WTC11 (cell line): ENCODE measurements around the gene HDC. TPM values are rescaled to one million over a fixed set of nuclear protein-coding genes. Genes with fewer than 3 reads are reported as not detected.

Experiments
- ATAC-seq: fragments of 200-7000 bp; cut with Tn5 transposase; 2 replicates; pipeline ENCODE4 v1.10.0; 2021; ENCODE audit warnings: mild to moderate bottlenecking, moderate library complexity
- CTCF ChIA-PET: fragments of 300-600 bp; sonication (Branson Sonifier 250); formaldehyde crosslinking; loops from one replicate; lab custom pipeline; 2021; ENCODE audit warnings: antibody characterized with exemption; lab: Charles Lee
- POLR2A ChIA-PET: fragments of 350-600 bp; sonication (Branson Sonifier 250); formaldehyde crosslinking; loops from one replicate; lab custom pipeline; 2021; ENCODE audit warnings: antibody characterized with exemption; lab: Charles Lee
- DNase-seq: peaks from one replicate; pipeline ENCODE4 v3.0.0; 2021; ENCODE audit warnings: low spot score
- H3K27ac Mint-ChIP-seq: 2 replicates; pipeline ENCODE4 v1.8.0; 2021; ENCODE audit warnings: mixed read lengths
- H3K27me3 Mint-ChIP-seq: 2 replicates; pipeline ENCODE4 v1.8.0; 2021; ENCODE audit warnings: low read depth, mild to moderate bottlenecking, moderate library complexity, mixed read lengths
- H3K36me3 Mint-ChIP-seq: 2 replicates; pipeline ENCODE4 v1.8.0; 2021; ENCODE audit warnings: mixed read lengths
- H3K4me1 Mint-ChIP-seq: 2 replicates; pipeline ENCODE4 v1.8.0; 2022; ENCODE audit warnings: mixed read lengths
- H3K4me3 Mint-ChIP-seq: 2 replicates; pipeline ENCODE4 v1.8.0; 2021; ENCODE audit warnings: mild to moderate bottlenecking, moderate library complexity, mixed read lengths
- H3K9me3 Mint-ChIP-seq: 2 replicates; pipeline ENCODE4 v1.8.0; 2021; ENCODE audit warnings: mixed read lengths
- CREB1 ChIP-seq: sonication (generic); formaldehyde crosslinking; IDR thresholded peaks from 2 replicates; pipeline ENCODE4 v1.8.0; 2023; ENCODE audit warnings: mild to moderate bottlenecking, missing genetic modification reagents
- CTCF ChIP-seq: fragments of 200-600 bp; IDR thresholded peaks from 2 replicates; pipeline ENCODE4 v1.8.0; 2022; ENCODE audit warnings: antibody characterized with exemption
- EMX1 ChIP-seq: fragments of 250-450 bp; sonication (Bioruptor Pico); IDR thresholded peaks from 2 replicates; pipeline ENCODE4 v1.8.0; 2021; ENCODE audit warnings: mild to moderate bottlenecking
- ESRRA ChIP-seq: sonication (generic); formaldehyde crosslinking; IDR thresholded peaks from 2 replicates; pipeline ENCODE4 v1.8.1; 2022; ENCODE audit warnings: mild to moderate bottlenecking, missing genetic modification reagents, borderline replicate concordance
- FOXJ3 ChIP-seq: sonication (generic); formaldehyde crosslinking; IDR thresholded peaks from 2 replicates; pipeline ENCODE4 v1.9.0; 2021; ENCODE audit warnings: missing genetic modification reagents, mild to moderate bottlenecking, borderline replicate concordance
- GABPB1 ChIP-seq: sonication (generic); formaldehyde crosslinking; IDR thresholded peaks from 2 replicates; pipeline ENCODE4 v1.8.1; 2023; ENCODE audit warnings: mild to moderate bottlenecking, missing genetic modification reagents
- GRHL2 ChIP-seq: fragments of 250-450 bp; sonication (Bioruptor Pico); IDR thresholded peaks from 2 replicates; pipeline ENCODE4 v1.8.0; 2022; ENCODE audit warnings: mild to moderate bottlenecking, moderate library complexity; ENCODE audit not compliant: insufficient replicate concordance, severe bottlenecking
- JUN ChIP-seq: sonication (generic); formaldehyde crosslinking; IDR thresholded peaks from 2 replicates; pipeline ENCODE4 v1.8.0; 2023; ENCODE audit warnings: mild to moderate bottlenecking, missing genetic modification reagents
- MYBL2 ChIP-seq: sonication (generic); formaldehyde crosslinking; IDR thresholded peaks from 2 replicates; pipeline ENCODE4 v1.8.1; 2023; ENCODE audit warnings: mild to moderate bottlenecking, moderate library complexity, missing genetic modification reagents
- SP1 ChIP-seq: sonication (generic); formaldehyde crosslinking; conservative IDR thresholded peaks from 2 replicates; pipeline ENCODE4 v1.8.1; 2022; ENCODE audit warnings: missing genetic modification reagents
- ZBTB43 ChIP-seq: sonication (generic); formaldehyde crosslinking; IDR thresholded peaks from 2 replicates; pipeline ENCODE4 v1.8.1; 2023; ENCODE audit warnings: mild to moderate bottlenecking, missing genetic modification reagents
- ZNF263 ChIP-seq: sonication (generic); formaldehyde crosslinking; IDR thresholded peaks from 2 replicates; pipeline ENCODE4 v1.8.1; 2022; ENCODE audit warnings: low read depth, mild to moderate bottlenecking, moderate library complexity, missing genetic modification reagents
- ZNF423 ChIP-seq: fragments of 250-450 bp; sonication (Bioruptor Pico); IDR thresholded peaks from 2 replicates; pipeline ENCODE4 v2.1.2; 2022; ENCODE audit warnings: mild to moderate bottlenecking, moderate library complexity
- total RNA-seq: library from RNA; stranded (reverse); gene quantifications from 3 replicates; pipeline ENCODE4 v1.2.3, GENCODE V29; 2021
- TF ChIP-seq, protein P1 (sequence below): fragments of 250-450 bp; sonication (Bioruptor Pico); IDR thresholded peaks from 2 replicates; pipeline ENCODE4 v1.9.0; 2021; ENCODE audit warnings: mild to moderate bottlenecking
- TF ChIP-seq, protein P2 (sequence below): sonication (generic); formaldehyde crosslinking; conservative IDR thresholded peaks from 2 replicates; pipeline ENCODE4 v1.8.1; 2023; ENCODE audit warnings: mild to moderate bottlenecking, low read depth, missing genetic modification reagents, moderate library complexity
- TF ChIP-seq, protein P3 (sequence below): fragments of 250-450 bp; sonication (Bioruptor Pico); IDR thresholded peaks from 2 replicates; pipeline ENCODE4 v2.1.2; 2022; ENCODE audit warnings: mild to moderate bottlenecking, moderate library complexity
- TF ChIP-seq, protein P4 (sequence below): sonication (generic); formaldehyde crosslinking; IDR thresholded peaks from 2 replicates; pipeline ENCODE4 v1.8.1; 2023; ENCODE audit warnings: mild to moderate bottlenecking, missing genetic modification reagents

Gene HDC
- total RNA-seq, 1 experiment from 2014 or later, result not detected

- ChIA-PET CTCF (no interaction called here), POLR2A (no interaction called here)
- H3K27ac Mint-ChIP-seq, result no peak overlapping the region
- no peaks in the 10 kb centered on the region for H3K27me3 Mint-ChIP-seq
- DNase-seq (no peak), ATAC-seq (no peak)
- H3K36me3 Mint-ChIP-seq, result no peaks in the 10 kb centered on the region
- TF ChIP-seq, protein P1, sequence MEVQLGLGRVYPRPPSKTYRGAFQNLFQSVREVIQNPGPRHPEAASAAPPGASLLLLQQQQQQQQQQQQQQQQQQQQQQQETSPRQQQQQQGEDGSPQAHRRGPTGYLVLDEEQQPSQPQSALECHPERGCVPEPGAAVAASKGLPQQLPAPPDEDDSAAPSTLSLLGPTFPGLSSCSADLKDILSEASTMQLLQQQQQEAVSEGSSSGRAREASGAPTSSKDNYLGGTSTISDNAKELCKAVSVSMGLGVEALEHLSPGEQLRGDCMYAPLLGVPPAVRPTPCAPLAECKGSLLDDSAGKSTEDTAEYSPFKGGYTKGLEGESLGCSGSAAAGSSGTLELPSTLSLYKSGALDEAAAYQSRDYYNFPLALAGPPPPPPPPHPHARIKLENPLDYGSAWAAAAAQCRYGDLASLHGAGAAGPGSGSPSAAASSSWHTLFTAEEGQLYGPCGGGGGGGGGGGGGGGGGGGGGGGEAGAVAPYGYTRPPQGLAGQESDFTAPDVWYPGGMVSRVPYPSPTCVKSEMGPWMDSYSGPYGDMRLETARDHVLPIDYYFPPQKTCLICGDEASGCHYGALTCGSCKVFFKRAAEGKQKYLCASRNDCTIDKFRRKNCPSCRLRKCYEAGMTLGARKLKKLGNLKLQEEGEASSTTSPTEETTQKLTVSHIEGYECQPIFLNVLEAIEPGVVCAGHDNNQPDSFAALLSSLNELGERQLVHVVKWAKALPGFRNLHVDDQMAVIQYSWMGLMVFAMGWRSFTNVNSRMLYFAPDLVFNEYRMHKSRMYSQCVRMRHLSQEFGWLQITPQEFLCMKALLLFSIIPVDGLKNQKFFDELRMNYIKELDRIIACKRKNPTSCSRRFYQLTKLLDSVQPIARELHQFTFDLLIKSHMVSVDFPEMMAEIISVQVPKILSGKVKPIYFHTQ (CRISPR knock-in tag), result no peak
- TF ChIP-seq MYBL2 (CRISPR knock-in tag) (no peak), SP1 (CRISPR knock-in tag) (no peak), ZNF263 (no peak)
- H3K9me3 Mint-ChIP-seq, result no peaks in the 10 kb centered on the region
- no peak overlapping the region for H3K4me3 Mint-ChIP-seq
- no peaks in the 10 kb centered on the region for H3K4me1 Mint-ChIP-seq
Measured at GRCh38 chr15:50281427-50281826, 15.9 kb upstream of the HDC start.

- H3K36me3 Mint-ChIP-seq, result no peaks in the 10 kb centered on the region
- ATAC-seq (no peak), DNase-seq (no peak)
- ChIA-PET POLR2A (interaction anchor here (1.0 kb wide), 1 partner anchor 10 kb away, joined by 3 read pairs; no protein-coding TSS in a partner anchor), CTCF (no interaction called here)
- no peak overlapping the region for H3K4me3 Mint-ChIP-seq
- no peaks in the 10 kb centered on the region for H3K4me1 Mint-ChIP-seq
- no peaks in the 10 kb centered on the region for H3K9me3 Mint-ChIP-seq
- H3K27ac Mint-ChIP-seq, result no peak overlapping the region
- H3K27me3 Mint-ChIP-seq, result no peaks in the 10 kb centered on the region
- no peak for TF ChIP-seq FOXJ3 (CRISPR knock-in tag)
Measured at GRCh38 chr15:50280271-50280670, 14.7 kb upstream of the HDC start.

- H3K27me3 Mint-ChIP-seq, result no peaks in the 10 kb centered on the region
- H3K4me1 Mint-ChIP-seq, result no peaks in the 10 kb centered on the region
- no peak overlapping the region for H3K4me3 Mint-ChIP-seq
- ATAC-seq (no peak), DNase-seq (no peak)
- no peak overlapping the region for H3K27ac Mint-ChIP-seq
- H3K36me3 Mint-ChIP-seq, result no peaks in the 10 kb centered on the region
- ChIA-PET CTCF (interaction anchor here (1.3 kb wide), 1 partner anchor 38 kb away, joined by 3 read pairs; no protein-coding TSS in a partner anchor), POLR2A (interaction anchor here (0.7 kb wide), 1 partner anchor 1810 kb away, joined by 3 read pairs; no protein-coding TSS in a partner anchor)
- TF ChIP-seq, protein P2, sequence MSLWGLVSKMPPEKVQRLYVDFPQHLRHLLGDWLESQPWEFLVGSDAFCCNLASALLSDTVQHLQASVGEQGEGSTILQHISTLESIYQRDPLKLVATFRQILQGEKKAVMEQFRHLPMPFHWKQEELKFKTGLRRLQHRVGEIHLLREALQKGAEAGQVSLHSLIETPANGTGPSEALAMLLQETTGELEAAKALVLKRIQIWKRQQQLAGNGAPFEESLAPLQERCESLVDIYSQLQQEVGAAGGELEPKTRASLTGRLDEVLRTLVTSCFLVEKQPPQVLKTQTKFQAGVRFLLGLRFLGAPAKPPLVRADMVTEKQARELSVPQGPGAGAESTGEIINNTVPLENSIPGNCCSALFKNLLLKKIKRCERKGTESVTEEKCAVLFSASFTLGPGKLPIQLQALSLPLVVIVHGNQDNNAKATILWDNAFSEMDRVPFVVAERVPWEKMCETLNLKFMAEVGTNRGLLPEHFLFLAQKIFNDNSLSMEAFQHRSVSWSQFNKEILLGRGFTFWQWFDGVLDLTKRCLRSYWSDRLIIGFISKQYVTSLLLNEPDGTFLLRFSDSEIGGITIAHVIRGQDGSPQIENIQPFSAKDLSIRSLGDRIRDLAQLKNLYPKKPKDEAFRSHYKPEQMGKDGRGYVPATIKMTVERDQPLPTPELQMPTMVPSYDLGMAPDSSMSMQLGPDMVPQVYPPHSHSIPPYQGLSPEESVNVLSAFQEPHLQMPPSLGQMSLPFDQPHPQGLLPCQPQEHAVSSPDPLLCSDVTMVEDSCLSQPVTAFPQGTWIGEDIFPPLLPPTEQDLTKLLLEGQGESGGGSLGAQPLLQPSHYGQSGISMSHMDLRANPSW (CRISPR knock-in tag), result no peak
- no peaks in the 10 kb centered on the region for H3K9me3 Mint-ChIP-seq
Measured at GRCh38 chr15:50278496-50278895, 13.0 kb upstream of the HDC start.

DNA sequence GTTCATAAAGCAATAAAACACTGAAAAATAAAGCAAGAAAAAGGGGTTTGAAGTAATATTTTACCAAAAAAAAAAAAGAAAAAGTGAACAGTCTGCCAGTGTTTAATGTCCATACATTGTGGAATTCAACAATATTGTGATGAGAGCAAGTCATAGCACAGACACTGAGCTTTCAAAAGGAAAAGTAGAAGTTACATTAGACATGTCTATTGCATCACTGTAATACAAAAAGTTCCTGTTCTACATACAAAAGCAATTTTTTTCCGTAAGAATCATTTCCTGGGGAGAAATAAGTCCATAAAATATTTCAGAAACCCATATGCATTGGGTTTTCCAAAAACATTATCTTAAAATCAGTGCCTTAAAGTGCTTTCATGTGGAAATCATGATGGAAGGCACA is 11.8 kb upstream of the HDC start:
- ATAC-seq (no peak), DNase-seq (no peak)
- no peaks in the 10 kb centered on the region for H3K27me3 Mint-ChIP-seq
- no peaks in the 10 kb centered on the region for H3K4me1 Mint-ChIP-seq
- no peak overlapping the region for H3K27ac Mint-ChIP-seq
- H3K36me3 Mint-ChIP-seq, result no peaks in the 10 kb centered on the region
- ChIA-PET CTCF (no interaction called here), POLR2A (no interaction called here)
- no peaks in the 10 kb centered on the region for H3K9me3 Mint-ChIP-seq
- H3K4me3 Mint-ChIP-seq, result no peak overlapping the region
- TF ChIP-seq ZNF423 (CRISPR knock-in tag), result no peak
- no peak for TF ChIP-seq ZBTB43 (CRISPR knock-in tag)
- TF ChIP-seq GRHL2 (CRISPR knock-in tag), result no peak
- TF ChIP-seq CREB1 (CRISPR knock-in tag), result no peak
- TF ChIP-seq ESRRA (CRISPR knock-in tag), result no peak
- TF ChIP-seq, protein P3, sequence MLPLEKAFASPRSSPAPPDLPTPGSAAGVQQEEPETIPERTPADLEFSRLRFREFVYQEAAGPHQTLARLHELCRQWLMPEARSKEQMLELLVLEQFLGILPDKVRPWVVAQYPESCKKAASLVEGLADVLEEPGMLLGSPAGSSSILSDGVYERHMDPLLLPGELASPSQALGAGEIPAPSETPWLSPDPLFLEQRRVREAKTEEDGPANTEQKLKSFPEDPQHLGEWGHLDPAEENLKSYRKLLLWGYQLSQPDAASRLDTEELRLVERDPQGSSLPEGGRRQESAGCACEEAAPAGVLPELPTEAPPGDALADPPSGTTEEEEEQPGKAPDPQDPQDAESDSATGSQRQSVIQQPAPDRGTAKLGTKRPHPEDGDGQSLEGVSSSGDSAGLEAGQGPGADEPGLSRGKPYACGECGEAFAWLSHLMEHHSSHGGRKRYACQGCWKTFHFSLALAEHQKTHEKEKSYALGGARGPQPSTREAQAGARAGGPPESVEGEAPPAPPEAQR (CRISPR knock-in tag), result no peak
- no peak for TF ChIP-seq GABPB1 (CRISPR knock-in tag)
- TF ChIP-seq, protein P4, sequence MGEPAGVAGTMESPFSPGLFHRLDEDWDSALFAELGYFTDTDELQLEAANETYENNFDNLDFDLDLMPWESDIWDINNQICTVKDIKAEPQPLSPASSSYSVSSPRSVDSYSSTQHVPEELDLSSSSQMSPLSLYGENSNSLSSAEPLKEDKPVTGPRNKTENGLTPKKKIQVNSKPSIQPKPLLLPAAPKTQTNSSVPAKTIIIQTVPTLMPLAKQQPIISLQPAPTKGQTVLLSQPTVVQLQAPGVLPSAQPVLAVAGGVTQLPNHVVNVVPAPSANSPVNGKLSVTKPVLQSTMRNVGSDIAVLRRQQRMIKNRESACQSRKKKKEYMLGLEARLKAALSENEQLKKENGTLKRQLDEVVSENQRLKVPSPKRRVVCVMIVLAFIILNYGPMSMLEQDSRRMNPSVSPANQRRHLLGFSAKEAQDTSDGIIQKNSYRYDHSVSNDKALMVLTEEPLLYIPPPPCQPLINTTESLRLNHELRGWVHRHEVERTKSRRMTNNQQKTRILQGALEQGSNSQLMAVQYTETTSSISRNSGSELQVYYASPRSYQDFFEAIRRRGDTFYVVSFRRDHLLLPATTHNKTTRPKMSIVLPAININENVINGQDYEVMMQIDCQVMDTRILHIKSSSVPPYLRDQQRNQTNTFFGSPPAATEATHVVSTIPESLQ, result no peak
- TF ChIP-seq JUN (CRISPR knock-in tag), result no peak
- no peak for TF ChIP-seq EMX1 (CRISPR knock-in tag)
- TF ChIP-seq FOXJ3 (CRISPR knock-in tag), result no peak
- TF ChIP-seq CTCF, result no peak
